ENCODE data around the gene FOXK1.
"Not testable (repeated sequence)": the region's sequence is repeated elsewhere in the genome, so short reads cannot be mapped to it uniquely, and the experiment has no call there.

Gene FOXK1

DNA sequence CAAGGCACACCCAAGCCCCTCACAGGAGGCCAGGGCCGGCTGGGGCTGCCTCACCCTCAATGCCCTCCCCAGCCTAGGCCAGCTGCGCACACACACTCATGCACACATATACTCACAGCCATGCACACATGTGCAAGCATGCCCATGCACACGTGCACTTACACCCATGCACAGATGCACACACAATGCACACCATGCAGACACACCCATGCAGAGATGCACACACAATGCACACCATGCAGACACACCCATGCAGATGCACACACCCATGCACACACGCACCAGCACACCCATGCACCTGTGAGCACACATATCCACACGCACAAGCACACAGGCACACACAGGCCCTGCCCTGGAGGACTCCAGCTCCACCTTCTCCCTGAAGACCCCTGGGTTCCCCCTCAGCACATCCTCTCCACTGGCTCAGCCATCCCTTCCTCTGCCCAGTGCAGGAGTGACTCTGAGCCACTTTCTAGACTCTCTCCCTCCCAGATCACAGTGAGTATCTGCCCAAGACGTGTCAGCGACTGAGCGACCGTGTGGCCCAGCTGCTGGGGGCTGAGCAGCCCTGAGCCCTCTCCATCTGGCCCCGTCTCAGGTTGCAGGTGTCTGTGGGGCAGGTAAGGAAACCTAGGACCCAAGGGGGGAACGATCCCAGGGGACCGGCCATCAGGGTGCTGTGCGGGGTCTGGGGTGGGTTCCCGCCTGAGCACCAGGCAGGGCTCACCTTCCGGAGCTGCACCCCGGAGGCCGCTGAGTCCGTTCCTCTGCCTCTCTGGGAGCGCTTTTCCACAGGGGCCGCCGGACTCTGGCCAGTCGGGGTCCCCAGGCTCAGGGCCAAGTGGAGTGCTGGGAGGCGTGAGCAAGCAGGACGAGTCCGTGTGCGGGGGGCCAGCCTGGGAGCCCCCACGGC is 119.1 kb downstream of the FOXK1 start:
- DNase-seq (ENCODE audit: low spot score) = no peak

DNA sequence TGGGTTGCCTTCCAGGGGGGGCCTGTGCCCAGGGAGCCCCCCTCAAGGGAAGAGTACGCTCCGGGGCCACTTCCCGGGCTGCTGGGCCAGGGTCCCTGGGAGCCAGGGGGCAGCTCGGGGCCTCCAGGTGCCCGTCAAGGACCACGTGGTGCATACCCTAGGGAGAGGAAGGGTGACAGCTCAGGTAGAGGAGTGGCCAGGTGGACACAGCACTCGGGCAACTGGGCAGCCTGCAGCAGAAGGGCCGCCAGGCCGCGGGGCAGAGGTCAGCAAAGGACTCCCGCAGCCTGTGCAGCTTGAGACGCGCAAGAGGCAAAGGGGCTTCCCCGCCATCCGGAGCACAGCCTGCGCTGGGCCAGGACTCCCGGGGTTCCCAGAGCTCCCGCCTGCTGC is 119.7 kb downstream of the FOXK1 start:
- no peak for DNase-seq (ENCODE audit: low spot score)

GRCh38 chr7:4802577-4802976 is 120.5 kb downstream of the FOXK1 start:
- DNase-seq (ENCODE audit: low spot score) = not testable (repeated sequence)

DNA sequence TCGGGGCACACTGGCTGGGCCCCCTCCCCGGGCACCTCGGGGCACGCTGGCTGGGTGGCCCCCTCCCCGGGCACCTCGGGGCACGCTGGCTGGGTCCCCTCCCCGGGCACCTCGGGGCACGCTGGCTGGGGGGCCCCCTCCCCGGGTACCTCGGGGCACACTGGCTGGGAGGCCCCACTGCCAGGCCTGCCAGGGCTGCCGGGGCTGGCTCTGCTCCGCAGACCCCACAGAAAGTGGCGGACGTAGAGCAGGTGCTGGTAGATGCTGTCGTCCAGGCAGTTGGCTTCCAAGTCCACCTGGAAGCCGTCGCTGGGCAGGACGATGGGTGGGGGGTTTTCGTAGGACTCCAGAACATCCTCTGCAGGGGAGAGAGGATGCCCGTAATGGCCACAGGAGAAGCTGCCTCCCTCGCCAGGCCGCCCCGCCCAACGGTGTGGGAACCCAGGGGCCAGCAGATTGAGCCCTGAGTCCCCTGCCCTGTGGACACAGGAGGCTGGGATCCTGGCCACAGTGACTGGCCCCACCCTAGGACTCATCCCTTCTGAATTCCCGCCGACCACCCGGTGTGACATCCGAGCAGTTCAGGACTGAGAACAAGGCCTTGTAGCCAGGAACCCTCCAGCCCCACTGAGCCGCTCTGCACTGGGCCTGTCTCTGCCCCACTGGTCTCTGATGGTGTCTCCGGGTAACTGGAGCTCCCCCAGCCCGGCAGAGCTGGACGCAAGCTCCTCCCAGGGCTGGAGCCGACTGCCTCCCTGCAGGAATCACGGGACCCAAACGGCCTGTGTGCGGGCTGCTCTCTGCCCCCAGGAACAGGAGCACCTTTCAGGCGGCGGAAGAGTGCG is 121.5 kb downstream of the FOXK1 start:
- no peak for DNase-seq (ENCODE audit: low spot score)

DNA sequence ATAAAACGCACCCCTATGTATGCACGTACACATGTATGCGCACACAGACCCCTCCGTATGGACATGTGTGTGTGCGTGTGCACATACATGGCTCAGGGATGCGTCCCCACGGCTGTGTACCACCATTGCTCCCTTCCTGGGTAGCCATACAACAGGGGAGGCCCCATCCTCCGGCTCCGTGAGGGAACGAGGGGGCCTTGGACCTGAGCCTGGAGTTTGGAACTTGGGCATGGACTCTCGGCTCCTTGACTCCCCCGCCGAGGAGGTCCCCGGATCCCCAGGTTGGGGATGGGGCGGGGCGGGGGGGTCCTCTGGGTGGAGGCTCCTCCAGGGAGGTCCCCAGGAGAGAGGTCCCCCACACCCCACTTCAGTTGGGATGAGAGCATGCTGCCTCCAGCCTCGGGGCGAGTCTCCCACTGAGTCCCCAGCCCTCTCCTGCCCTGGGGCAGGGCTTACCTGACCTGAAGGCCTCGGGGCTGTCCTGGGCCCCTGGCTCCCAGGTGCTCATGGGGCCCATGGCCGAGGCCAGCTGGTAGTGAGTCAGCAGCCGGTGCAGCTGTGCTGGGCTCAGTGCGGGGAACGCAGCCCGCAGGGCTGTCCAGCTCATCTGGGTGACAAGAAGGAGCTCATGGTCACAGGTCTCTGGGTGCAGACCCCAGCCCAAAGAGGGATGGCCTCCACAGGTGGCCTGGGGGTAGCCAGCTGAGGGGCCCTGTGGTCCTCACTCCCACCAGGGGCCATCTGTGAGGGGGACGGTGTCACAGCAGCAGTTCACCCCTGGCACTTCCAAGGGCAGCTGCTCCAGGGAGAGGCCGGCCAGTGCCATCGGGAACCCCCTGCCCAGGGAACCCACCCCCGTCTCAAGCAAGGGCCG is 123.3 kb downstream of the FOXK1 start:
- no peak for DNase-seq (ENCODE audit: low spot score)

- DNase-seq (ENCODE audit: low spot score) = no peak
Observed at GRCh38 chr7:4805984-4806300, 123.8 kb downstream of the FOXK1 start.

- DNase-seq (ENCODE audit: low spot score) = no peak
Observed at GRCh38 chr7:4806983-4807597, 125.0 kb downstream of the FOXK1 start.

- no peak for DNase-seq (ENCODE audit: low spot score)
Observed at GRCh38 chr7:4807598-4808016, 125.5 kb downstream of the FOXK1 start.

- DNase-seq (ENCODE audit: low spot score) = no peak
Observed at GRCh38 chr7:4808026-4808425, 125.9 kb downstream of the FOXK1 start.

- no peak for DNase-seq (ENCODE audit: low spot score)
Observed at GRCh38 chr7:4808565-4808964, 126.5 kb downstream of the FOXK1 start.

DNA sequence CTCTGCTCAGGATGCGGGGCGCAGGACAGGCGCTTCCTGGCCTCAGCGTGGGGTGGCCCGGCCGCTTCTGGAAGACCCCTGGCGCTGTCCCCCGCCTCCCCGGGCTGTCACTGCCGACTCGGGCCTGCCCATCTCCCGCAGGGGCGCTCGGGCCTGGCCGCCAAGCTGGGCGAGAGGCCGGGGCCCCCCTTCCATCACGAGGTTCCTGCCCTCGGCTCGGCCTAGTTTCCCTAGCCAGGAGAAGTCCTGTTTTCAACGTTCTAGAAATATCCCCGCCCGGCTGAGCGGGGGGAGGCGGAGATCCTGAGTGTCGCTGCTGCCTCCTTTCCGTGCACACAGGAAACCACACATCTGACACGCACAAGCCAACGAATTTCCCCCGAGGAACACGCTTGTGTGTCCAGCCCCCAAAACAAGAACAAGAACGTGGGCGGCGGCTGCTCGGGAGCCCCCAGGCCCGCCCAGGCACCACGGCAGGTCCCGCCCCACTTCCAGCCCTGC is 127.0 kb downstream of the FOXK1 start:
- DNase-seq (ENCODE audit: low spot score) = no peak

- DNase-seq (ENCODE audit: low spot score) = no peak
Observed at GRCh38 chr7:4809666-4810065, 127.6 kb downstream of the FOXK1 start.

- no peak for DNase-seq (ENCODE audit: low spot score)
Observed at GRCh38 chr7:4814433-4814832, 132.3 kb downstream of the FOXK1 start.

GRCh38 chr7:4815121-4815520 is 133.0 kb downstream of the FOXK1 start:
- DNase-seq (ENCODE audit: low spot score) = no peak

DNA sequence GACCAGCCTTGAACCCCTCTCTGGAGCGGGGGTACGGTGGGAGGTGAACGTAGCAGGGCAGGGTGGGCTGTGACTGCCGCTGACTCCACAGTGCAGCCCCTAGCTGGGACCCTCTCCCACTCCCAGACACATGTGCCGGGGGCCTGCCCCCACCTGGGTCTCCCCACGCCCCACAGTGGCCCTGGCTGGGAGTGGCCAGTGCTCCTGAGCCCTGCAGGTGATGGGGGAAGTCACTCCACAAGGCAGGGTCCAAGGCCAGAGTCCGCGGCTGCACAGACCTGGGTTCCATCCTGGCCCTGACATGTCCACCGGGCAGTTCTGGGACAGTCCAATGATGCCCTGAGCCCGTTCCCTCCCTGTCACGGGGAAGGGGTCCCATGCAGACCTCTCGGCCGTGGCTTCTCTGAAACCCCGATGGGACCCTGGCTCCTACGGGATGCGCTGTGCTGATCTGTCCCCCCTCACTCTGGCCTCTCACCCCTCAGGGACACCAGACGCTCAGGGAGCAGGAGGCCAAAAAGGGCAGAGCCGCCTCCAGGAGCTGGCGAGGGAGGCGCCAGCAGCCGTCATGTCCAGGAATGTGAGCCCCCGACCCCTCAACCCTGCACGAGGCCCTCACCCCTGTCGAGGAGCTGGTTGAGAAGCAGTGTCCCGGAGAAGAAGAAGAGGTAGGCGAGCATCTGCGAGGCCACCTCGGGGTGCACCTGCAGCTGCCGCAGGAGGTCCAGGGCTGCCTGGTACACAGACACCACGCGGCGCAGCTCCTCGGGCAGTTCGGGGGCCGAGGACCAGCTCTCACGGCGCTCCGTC is 133.7 kb downstream of the FOXK1 start:
- no peak for DNase-seq (ENCODE audit: low spot score)

- DNase-seq (ENCODE audit: low spot score) = no peak
Observed at GRCh38 chr7:4816419-4817080, 134.5 kb downstream of the FOXK1 start.

DNA sequence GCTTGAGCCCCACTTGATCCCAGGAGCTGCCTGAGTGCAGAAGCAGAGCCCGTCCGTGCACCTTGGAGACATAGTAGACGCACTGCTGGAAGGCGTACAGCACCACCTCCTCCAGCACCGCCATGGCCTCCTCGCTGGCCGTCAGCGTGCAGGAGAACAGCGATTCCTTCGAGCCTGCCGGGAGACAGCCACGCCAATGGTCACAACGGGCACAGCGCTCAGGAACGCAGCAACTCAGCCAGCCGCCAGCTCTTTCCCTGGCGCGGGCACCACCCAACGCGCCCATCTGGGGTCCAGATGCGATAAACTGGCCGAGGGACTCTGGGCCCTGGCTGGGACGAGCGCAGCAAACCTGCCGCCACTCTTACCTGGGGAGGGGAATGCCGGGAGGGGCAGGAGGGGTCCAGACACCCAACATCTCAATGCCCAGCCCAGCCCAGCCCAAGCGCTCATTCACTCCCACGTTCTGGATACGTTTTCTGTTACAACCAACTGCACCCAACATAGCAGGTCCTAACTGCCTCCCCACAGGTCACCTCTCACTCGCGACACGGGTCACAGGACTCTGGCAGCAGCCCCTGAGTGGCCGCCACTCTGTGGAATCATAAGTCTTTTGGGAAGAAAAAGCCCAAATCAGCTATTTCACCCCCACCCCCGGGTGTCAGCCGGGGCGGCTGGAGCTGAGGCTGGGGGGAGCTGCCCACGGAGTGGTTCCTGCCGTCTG is 135.2 kb downstream of the FOXK1 start:
- no peak for DNase-seq (ENCODE audit: low spot score)

DNA sequence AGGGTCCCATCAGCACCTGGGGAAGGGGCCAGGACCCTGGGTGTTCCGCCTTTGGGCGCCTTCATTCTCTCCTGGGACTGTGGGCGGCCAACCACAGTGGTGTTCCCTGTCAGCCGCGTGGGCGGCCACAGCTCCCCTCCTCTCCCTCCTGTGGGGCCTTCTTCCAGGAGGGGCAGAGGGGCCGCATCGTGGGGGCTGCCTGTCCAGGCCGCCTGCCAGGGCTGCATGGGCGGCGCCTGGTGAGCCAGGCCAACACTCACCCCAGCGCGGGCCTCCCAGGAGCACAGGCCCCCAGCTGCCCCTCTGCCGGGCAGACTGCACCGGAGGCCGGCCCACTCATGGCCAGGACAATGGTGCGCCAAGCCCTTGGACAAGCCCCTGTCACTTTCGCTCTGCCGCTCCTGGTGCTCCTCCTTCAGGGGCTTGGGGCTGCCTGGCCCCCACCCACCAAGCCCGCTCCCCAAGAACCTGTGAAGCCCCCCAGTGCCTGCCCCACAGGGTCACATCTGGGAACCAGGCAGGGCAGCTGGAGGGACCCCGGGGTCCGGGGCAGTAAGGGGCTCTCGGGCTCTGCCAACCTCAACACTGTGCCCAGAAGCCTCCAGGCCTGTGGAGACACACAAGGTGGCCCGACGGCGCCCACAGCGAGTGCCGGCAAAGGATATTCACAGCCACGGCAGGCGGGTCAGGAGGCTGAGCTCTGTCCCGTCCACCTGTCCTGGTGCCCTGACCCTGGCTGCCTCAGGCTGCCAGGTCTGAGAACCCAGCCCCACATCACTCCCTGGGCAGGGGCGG is 136.1 kb downstream of the FOXK1 start:
- DNase-seq (ENCODE audit: low spot score) = no peak
